Kidney epithelial cell (primary cell): ENCODE measurements around the gene SLC41A3. TPM values are rescaled to one million over a fixed set of nuclear protein-coding genes. Genes with fewer than 3 reads are reported as not detected.

Experiments
- DNase-seq: peaks from one replicate; pipeline ENCODE4 v3.0.0-alpha.2; 2010; ENCODE audit warnings: low read depth
- H3K27me3 ChIP-seq: 2 replicates; pipeline ENCODE4 v1.6.0; 2011; ENCODE audit warnings: low read length; ENCODE audit not compliant: control insufficient read depth, insufficient read depth
- H3K36me3 ChIP-seq: 2 replicates; pipeline ENCODE4 v1.5.1; 2011; ENCODE audit warnings: low read length; ENCODE audit not compliant: control insufficient read depth, insufficient read depth
- H3K4me3 ChIP-seq: 2 replicates; pipeline ENCODE4 v1.5.1; 2011; ENCODE audit warnings: low read depth, mild to moderate bottlenecking, control low read depth, low read length
- total RNA-seq: library from RNA; depleted of rRNA; stranded (reverse); fragments of >200 nt; gene quantifications from 2 replicates; pipeline ENCODE4 v1.2.3, GENCODE V29; 2015
- TF ChIP-seq, protein P1 (sequence below): IDR thresholded peaks from 2 replicates; pipeline ENCODE4 v1.5.1; 2011; ENCODE audit warnings: mild to moderate bottlenecking, moderate library complexity, low read length, control low read depth, inconsistent platforms; ENCODE audit not compliant: insufficient read depth, poor library complexity, severe bottlenecking

SLC41A3 gene
- total RNA-seq, 1 donor from 2014 or later = 74.9 TPM

DNA sequence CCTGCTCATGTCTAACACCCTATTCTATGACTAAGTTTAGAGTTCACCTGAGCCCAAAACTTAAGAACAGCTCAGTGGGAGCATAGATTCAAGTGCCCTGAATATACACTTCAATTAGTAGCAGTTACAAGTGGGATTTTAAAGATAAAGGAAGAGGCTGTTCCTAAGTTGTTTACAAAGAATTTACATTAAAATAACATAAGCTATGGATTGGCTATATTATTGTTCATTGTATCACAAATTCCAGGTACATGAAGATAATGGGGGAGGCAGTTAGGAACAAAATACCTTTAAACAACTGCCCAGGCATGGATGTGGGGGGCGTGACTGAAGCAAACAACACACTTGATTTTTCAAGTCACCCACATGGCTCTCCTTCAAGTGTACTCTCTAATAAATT is 62.2 kb downstream of the SLC41A3 start:
- Histone ChIP-seq H3K36me3 (no peaks in the 10 kb centered on the region), H3K4me3 (no peak overlapping the region), H3K27me3 (no peaks in the 10 kb centered on the region)
- DNase-seq = no peak
- TF ChIP-seq, protein P1, sequence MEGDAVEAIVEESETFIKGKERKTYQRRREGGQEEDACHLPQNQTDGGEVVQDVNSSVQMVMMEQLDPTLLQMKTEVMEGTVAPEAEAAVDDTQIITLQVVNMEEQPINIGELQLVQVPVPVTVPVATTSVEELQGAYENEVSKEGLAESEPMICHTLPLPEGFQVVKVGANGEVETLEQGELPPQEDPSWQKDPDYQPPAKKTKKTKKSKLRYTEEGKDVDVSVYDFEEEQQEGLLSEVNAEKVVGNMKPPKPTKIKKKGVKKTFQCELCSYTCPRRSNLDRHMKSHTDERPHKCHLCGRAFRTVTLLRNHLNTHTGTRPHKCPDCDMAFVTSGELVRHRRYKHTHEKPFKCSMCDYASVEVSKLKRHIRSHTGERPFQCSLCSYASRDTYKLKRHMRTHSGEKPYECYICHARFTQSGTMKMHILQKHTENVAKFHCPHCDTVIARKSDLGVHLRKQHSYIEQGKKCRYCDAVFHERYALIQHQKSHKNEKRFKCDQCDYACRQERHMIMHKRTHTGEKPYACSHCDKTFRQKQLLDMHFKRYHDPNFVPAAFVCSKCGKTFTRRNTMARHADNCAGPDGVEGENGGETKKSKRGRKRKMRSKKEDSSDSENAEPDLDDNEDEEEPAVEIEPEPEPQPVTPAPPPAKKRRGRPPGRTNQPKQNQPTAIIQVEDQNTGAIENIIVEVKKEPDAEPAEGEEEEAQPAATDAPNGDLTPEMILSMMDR = no peak

DNA sequence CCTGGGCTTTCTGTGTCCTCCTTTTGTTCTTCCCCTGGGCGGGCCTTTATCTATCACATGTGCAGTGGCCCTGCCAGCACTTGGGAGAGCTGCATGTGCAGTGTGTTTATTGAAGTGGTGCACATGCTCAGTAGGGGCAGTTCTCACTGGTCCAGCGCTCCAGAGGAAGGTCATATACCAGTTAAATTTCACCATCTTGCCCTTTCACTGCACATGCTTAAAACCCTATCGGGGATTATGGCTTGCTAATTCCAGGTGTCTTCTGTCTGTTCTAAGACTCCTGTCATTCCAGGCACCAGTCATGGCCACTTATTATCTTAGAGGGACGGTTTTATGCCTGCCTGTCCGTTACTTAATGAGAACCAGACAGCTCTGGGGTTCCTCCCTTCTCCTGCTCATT is 62.7 kb downstream of the SLC41A3 start:
- Histone ChIP-seq H3K4me3 (no peak overlapping the region), H3K27me3 (no peaks in the 10 kb centered on the region), H3K36me3 (no peaks in the 10 kb centered on the region)
- TF ChIP-seq, protein P1 = no peak
- no peak for DNase-seq

GRCh38 chr3:126019683-126020082 is 64.2 kb downstream of the SLC41A3 start:
- Histone ChIP-seq H3K27me3 (no peaks in the 10 kb centered on the region), H3K36me3 (no peaks in the 10 kb centered on the region), H3K4me3 (no peak overlapping the region)
- TF ChIP-seq, protein P1 = no peak
- DNase-seq = no peak

DNA sequence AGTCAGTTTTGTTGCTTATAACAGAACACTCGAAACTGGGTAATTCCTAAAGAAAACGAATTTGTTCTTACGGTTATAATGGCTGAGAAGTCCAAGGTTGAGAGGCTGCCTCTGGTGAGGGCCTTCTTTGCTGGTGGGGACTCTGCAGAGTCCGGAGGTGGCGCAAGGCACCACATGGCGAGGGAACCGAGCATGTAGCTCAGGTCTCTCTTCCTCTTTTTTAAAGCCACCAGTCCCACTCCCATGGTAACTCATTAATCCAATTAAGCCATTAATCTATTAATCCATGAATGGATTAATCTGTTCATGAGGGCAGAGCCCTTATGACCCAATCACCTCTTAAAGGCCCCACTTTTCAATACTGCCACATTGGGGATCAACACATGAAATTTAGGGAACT is 64.9 kb downstream of the SLC41A3 start:
- H3K36me3 ChIP-seq = no peaks in the 10 kb centered on the region
- H3K4me3 ChIP-seq = no peak overlapping the region

DNA sequence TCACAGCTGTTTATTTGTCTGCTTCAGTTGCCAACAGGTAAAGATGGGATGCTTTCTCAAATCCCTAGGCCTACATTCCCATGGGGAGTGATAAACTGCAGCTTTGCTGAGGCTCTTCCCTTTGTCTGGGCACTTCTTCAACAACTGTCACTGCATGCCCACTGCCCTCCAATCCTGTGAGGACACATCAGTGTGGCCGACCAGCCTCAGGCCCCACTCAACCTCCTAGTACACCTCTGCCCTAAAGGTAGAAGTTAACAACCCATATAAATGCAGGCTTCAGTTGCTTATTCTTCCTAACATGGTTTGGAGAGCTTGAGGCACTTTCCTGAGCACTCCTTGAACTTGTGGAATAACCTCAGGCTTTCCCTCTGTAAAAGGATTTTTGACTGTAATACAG is 65.4 kb downstream of the SLC41A3 start:
- H3K4me3 ChIP-seq = no peak overlapping the region
- TF ChIP-seq, protein P1 = no peak
- no peaks in the 10 kb centered on the region for H3K36me3 ChIP-seq
- no peaks in the 10 kb centered on the region for H3K27me3 ChIP-seq
- no peak for DNase-seq

More for the DNA sequence above, 64.9 kb downstream of the SLC41A3 start:
- no peaks in the 10 kb centered on the region for H3K27me3 ChIP-seq
- no peak for DNase-seq
- TF ChIP-seq, protein P1 = no peak

DNA sequence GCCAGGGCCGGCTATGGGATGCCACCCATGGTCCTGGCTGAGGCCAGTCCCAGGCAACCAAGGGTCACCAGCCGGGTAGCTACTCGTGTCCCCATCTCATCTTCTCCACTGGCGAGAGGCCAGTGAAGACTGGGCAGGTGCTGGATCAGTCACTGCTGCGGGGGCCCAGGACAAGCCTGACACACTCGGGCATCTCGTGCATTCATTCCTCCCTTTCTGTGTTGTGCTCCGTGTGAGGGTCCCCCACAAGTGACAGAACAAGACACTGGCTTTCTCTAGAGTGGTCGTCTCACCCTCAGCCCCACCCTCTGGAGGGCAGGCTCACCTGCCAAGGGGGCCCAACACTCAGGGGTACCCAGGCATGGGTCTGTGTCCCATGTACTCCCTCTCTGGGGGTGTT is 66.6 kb downstream of the SLC41A3 start:
- Histone ChIP-seq H3K4me3 (no peak overlapping the region), H3K27me3 (no peaks in the 10 kb centered on the region), H3K36me3 (no peaks in the 10 kb centered on the region)
- DNase-seq = no peak
- TF ChIP-seq, protein P1 = no peak
